ENCODE data around the gene ZCCHC7.

ZCCHC7 gene

DNA sequence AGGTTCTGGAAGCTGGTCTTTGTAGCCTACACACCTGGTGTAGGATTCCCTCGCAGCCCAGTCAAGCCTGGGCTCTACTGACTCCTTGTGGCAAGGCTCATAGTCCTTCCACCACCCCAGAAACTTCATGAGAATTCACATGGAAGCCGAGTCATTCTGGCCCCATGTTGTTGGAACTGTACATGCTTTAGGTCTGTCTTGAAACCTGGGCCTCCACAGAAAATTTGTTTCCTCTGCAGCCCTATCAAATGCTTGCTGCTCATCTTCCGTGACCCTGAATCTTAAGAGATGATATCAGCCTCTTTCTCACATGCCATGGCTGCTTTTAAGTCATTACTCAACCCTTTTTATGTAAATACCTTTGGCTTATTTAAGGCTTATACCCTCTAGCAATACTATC, 188.8 kb downstream of the ZCCHC7 start:
- H3K27me3 ChIP-seq (ENCODE audit: insufficient read depth, low read length): no peaks in the 10 kb centered on the region
- H3K36me3 ChIP-seq (ENCODE audit: insufficient read depth, low read depth, low read length): peaks cover 6% of the 10 kb centered on the region
- H3K9me3 ChIP-seq (ENCODE audit: insufficient read depth, low read depth, low read length): no peaks in the 10 kb centered on the region
- no peak overlapping the region for H3K9ac ChIP-seq (ENCODE audit: low read depth, low read length)
- no peak overlapping the region for H3K27ac ChIP-seq (ENCODE audit: low read length)
- no peaks in the 10 kb centered on the region for H3K4me1 ChIP-seq (ENCODE audit: insufficient read depth, low read length)
- H3K4me3 ChIP-seq (ENCODE audit: low read length): no peak overlapping the region

DNA sequence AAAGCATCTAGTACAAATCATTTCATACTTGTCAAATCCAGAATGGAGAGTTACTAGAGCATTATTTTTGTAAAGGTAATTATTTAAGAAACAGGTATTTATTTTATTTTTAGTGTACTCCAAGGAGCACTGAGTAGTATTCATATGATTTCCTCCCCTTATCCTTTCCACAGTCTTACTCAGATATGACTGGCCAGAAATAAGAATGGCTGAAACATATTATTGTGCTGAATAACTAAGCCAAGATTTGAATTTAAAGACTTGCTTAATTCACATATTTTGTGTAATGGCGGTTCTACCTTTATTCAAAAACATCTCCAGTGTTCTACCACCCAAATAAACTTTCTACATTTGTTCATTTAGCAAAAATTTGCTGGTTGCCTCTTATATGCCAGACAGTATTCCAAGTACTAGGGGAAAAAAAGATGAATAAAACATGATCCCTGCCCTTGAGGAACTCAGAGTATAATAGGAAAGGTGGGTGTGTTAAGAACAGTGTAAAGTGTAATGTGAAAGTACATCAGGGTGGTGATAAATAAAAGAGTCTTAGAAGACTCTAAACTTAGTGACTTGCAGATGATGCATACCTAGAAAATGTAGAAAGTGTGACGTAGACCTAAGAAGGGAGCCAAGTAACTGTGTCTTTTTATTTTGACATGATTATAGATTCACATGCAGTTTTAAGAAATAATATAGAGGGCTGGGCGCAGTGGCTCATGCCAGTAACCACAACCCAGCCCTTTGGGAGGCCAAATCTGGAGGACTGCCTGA, 191.7 kb downstream of the ZCCHC7 start:
- H3K4me1 ChIP-seq (ENCODE audit: insufficient read depth, low read length): no peaks in the 10 kb centered on the region
- H3K36me3 ChIP-seq (ENCODE audit: insufficient read depth, low read depth, low read length): no peaks in the 10 kb centered on the region
- no peak overlapping the region for H3K4me3 ChIP-seq (ENCODE audit: low read length)
- H3K27ac ChIP-seq (ENCODE audit: low read length): no peak overlapping the region
- H3K27me3 ChIP-seq (ENCODE audit: insufficient read depth, low read length): no peaks in the 10 kb centered on the region
- H3K9me3 ChIP-seq (ENCODE audit: insufficient read depth, low read depth, low read length): no peaks in the 10 kb centered on the region
- H3K9ac ChIP-seq (ENCODE audit: low read depth, low read length): no peak overlapping the region

DNA sequence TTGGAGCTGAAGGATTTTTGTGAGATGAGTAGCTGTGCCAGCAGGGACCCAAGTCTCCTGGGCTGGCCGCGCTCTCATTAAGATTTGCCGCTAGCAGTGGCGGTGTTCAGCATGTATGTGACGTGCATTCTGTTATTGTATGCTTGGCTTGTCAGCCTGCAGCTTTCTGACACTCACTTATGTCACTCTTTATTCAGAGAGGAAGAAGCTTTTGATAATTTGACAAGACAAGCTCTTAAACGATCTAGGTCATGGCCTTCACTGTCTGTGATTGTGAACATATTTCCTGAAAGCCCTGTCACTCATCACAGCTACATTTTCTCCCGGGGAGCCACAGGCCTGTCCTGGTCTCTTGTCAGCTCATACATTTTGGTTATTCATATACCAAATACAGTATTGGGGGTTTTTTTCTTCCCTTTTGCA, 203.9 kb downstream of the ZCCHC7 start:
- Histone ChIP-seq H3K9ac (ENCODE audit: low read depth, low read length) (no peak overlapping the region), H3K9me3 (ENCODE audit: insufficient read depth, low read depth, low read length) (no peaks in the 10 kb centered on the region), H3K4me3 (ENCODE audit: low read length) (no peak overlapping the region), H3K4me1 (ENCODE audit: insufficient read depth, low read length) (peaks cover 6% of the 10 kb centered on the region; the same call in 1 of the 2 replicates), H3K27me3 (ENCODE audit: insufficient read depth, low read length) (no peaks in the 10 kb centered on the region), H3K27ac (ENCODE audit: low read length) (no peak overlapping the region), H3K36me3 (ENCODE audit: insufficient read depth, low read depth, low read length) (peaks cover 4% of the 10 kb centered on the region)

DNA sequence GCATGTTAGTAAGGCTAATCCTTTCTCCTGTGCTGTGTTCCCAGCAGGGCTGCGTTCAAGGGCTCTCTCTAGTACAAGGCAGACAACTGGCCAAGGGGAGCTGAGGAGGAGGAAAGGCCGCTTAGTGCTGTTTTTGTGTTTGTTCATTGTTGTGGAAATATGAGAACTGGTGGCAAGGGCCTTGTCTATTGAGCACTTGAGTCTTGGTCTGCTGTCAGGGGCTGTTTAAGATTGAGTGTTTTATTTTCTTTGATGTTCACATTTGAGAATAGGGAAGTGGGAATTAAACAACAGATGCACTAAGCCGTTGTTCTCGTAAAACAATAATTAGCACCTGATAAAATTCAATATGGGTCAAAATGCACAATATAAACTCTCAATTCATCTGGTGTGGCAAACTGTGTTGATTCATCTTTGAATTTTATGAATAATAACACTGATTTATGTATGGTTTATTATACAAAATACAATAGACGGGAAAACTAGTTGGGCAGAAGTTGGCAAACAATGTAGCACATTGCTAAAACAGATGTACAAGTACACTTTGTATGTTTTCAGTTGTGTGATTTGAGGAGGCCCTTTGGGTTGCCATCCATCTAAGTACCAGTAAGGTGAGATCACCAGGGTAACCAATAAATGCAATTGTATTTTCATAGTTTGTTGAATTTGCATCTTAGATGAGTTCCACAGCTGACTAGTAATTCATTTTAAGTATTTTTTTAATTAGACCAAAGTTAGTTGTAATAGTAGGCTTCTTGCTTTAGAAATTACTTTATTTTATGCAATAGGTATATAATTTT, 204.5 kb downstream of the ZCCHC7 start:
- no peak overlapping the region for H3K27ac ChIP-seq (ENCODE audit: low read length)
- H3K4me1 ChIP-seq (ENCODE audit: insufficient read depth, low read length): peaks cover 6% of the 10 kb centered on the region; the same call in 1 of the 2 replicates
- H3K4me3 ChIP-seq (ENCODE audit: low read length): no peak overlapping the region

DNA sequence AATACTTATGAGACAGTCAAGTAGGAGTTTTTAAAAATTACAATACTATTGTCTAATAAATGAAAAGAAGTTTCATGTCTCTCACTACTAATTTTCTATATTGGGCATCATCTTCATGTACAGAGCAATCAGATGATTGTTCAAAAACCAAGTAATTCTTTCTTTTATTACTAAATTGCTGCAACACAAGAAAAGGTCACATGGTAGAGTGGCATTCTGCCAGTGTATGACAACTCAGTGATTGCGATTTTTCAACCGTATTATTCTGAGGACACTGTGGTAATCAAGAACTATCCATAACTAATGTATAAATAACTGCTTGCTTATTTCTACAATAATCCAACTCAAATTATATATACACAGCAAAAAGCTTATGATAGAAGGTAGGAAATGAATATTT, 205.4 kb downstream of the ZCCHC7 start:
- Histone ChIP-seq H3K36me3 (ENCODE audit: insufficient read depth, low read depth, low read length) (no peaks in the 10 kb centered on the region; the same call in 1 of the 2 replicates), H3K4me1 (ENCODE audit: insufficient read depth, low read length) (peaks cover 6% of the 10 kb centered on the region; the same call in 1 of the 2 replicates), H3K27ac (ENCODE audit: low read length) (no peak overlapping the region), H3K4me3 (ENCODE audit: low read length) (no peak overlapping the region), H3K27me3 (ENCODE audit: insufficient read depth, low read length) (no peaks in the 10 kb centered on the region), H3K9ac (ENCODE audit: low read depth, low read length) (no peak overlapping the region), H3K9me3 (ENCODE audit: insufficient read depth, low read depth, low read length) (no peaks in the 10 kb centered on the region)

More for the DNA sequence above, 204.5 kb downstream of the ZCCHC7 start:
- no peaks in the 10 kb centered on the region for H3K9me3 ChIP-seq (ENCODE audit: insufficient read depth, low read depth, low read length)
- H3K9ac ChIP-seq (ENCODE audit: low read depth, low read length): no peak overlapping the region
- no peaks in the 10 kb centered on the region for H3K27me3 ChIP-seq (ENCODE audit: insufficient read depth, low read length)
- peaks cover 4% of the 10 kb centered on the region for H3K36me3 ChIP-seq (ENCODE audit: insufficient read depth, low read depth, low read length)

DNA sequence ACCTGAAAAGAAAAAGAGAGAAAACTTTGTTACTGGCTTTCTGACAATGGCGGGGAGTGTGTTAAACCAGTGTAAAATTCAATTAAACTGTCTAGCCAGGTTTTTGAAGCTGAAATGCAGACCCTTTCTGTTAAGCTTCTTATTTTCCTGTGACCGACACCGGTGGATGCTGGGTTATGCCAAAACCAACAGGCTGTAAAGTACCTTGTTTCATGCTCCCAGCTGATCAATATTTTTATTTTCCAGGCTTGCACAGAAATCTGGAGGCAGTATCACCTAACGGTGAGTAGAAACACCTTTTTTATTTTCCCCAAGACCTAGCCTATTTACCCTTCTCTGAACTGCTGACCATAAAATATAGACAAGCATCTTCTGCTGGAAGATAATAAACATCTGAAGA, 207.2 kb downstream of the ZCCHC7 start:
- Histone ChIP-seq H3K4me1 (ENCODE audit: insufficient read depth, low read length) (peaks cover 6% of the 10 kb centered on the region; the same call in 1 of the 2 replicates), H3K27ac (ENCODE audit: low read length) (no peak overlapping the region), H3K4me3 (ENCODE audit: low read length) (no peak overlapping the region), H3K9ac (ENCODE audit: low read depth, low read length) (no peak overlapping the region), H3K9me3 (ENCODE audit: insufficient read depth, low read depth, low read length) (no peaks in the 10 kb centered on the region), H3K36me3 (ENCODE audit: insufficient read depth, low read depth, low read length) (no peaks in the 10 kb centered on the region; the same call in 1 of the 2 replicates), H3K27me3 (ENCODE audit: insufficient read depth, low read length) (no peaks in the 10 kb centered on the region)

DNA sequence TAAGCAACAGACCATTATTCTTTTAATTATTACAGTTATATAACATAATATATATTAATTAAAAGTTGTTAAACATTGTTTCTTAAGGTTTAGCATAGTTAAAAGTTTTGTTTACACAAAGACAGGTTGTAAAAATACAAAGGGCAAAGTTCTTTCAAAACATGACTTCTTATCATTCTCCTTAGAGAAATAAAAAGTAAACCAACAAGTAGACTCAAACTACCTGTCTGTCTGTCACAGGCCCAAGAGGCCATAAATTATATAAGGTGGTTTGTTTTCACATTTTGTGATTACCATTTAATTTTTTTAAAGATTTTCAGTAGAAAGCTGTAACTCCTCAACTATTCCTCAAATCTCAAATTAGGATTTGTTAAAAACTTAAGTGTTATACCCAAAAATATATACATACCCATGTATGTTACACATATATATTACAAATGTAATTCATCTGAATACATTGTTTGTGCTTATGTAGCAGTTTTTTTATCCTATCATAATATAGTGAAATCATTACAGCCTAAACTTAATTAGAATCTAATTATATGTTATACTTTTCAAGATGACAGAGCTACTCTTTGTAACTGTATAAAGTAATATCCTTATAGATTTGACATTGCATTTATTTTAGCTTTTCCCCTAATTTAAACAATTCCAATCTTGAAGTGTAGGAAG, 208.3 kb downstream of the ZCCHC7 start:
- no peaks in the 10 kb centered on the region; the same call in 1 of the 2 replicates for H3K36me3 ChIP-seq (ENCODE audit: insufficient read depth, low read depth, low read length)
- H3K9ac ChIP-seq (ENCODE audit: low read depth, low read length): no peak overlapping the region
- no peaks in the 10 kb centered on the region for H3K9me3 ChIP-seq (ENCODE audit: insufficient read depth, low read depth, low read length)
- peaks cover 6% of the 10 kb centered on the region; the same call in 1 of the 2 replicates for H3K4me1 ChIP-seq (ENCODE audit: insufficient read depth, low read length)
- H3K4me3 ChIP-seq (ENCODE audit: low read length): no peak overlapping the region
- H3K27me3 ChIP-seq (ENCODE audit: insufficient read depth, low read length): no peaks in the 10 kb centered on the region
- no peak overlapping the region for H3K27ac ChIP-seq (ENCODE audit: low read length)

DNA sequence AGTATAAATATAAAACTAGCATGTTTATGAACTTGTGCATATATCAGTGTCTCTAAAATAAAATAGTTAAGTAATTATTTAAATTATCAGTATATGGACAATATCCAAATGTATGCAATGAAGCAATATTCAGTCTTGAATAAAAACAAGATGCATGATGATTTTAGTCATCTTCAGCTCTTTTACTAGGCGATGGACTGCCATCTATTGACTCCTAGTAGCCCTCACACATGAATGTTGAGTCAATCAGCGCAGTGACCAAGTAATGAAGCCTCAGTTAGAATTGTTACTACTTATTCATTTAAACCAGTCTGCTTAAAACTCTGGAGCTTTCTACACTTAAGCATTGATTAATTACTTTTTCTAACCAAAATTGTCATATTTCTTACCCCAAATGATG, 209.2 kb downstream of the ZCCHC7 start:
- Histone ChIP-seq H3K36me3 (ENCODE audit: insufficient read depth, low read depth, low read length) (no peaks in the 10 kb centered on the region; the same call in 1 of the 2 replicates), H3K4me3 (ENCODE audit: low read length) (no peak overlapping the region), H3K9ac (ENCODE audit: low read depth, low read length) (no peak overlapping the region), H3K4me1 (ENCODE audit: insufficient read depth, low read length) (0 out of 2 replicates have a peak, but pooled peaks cover 2% of the 10 kb centered on the region), H3K9me3 (ENCODE audit: insufficient read depth, low read depth, low read length) (no peaks in the 10 kb centered on the region), H3K27me3 (ENCODE audit: insufficient read depth, low read length) (no peaks in the 10 kb centered on the region), H3K27ac (ENCODE audit: low read length) (no peak overlapping the region)

DNA sequence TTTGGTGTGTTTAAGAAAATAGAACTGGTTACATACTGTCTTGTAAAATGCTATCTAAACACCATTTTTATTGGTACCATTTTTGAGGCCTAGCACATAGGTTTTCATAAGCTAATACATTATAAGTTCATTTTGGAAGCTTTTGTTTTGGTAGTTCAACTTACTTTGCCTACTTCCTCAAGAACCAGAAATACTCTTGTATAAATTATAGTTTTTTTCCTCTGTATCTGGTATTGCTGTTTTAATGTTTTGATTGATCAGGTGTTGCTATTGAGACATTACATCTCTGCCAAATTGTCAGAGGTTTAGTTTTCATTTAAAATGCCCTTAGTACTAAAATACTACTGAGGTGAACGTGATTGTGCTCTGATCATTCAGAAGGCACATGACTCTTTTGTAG, 211.5 kb downstream of the ZCCHC7 start:
- no peak overlapping the region for H3K9ac ChIP-seq (ENCODE audit: low read depth, low read length)
- H3K4me3 ChIP-seq (ENCODE audit: low read length): no peak overlapping the region
- no peaks in the 10 kb centered on the region; the same call in 1 of the 2 replicates for H3K36me3 ChIP-seq (ENCODE audit: insufficient read depth, low read depth, low read length)
- H3K4me1 ChIP-seq (ENCODE audit: insufficient read depth, low read length): no peaks in the 10 kb centered on the region; the same call in 1 of the 2 replicates
- H3K9me3 ChIP-seq (ENCODE audit: insufficient read depth, low read depth, low read length): no peaks in the 10 kb centered on the region
- no peaks in the 10 kb centered on the region for H3K27me3 ChIP-seq (ENCODE audit: insufficient read depth, low read length)
- no peak overlapping the region for H3K27ac ChIP-seq (ENCODE audit: low read length)

DNA sequence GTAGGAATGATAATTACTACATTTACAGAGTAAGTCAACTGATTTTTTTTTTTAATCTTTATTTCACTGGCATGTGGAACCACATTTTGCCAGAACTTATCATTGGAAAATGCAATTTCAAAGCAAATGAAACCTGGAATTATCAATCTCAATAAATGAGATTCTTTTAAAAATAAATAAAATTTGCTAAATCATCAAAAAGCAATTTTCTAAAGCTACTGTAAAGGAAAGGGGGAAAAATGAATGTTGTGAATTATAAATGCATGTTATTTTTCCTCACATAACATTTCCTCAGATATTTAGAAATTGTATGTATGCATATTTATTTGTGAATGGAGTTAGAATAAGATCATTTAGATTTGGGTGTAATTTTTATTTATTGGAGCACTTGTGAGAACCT, 212.2 kb downstream of the ZCCHC7 start:
- Histone ChIP-seq H3K27me3 (ENCODE audit: insufficient read depth, low read length) (no peaks in the 10 kb centered on the region), H3K9me3 (ENCODE audit: insufficient read depth, low read depth, low read length) (no peaks in the 10 kb centered on the region), H3K4me1 (ENCODE audit: insufficient read depth, low read length) (peaks cover 2% of the 10 kb centered on the region; the same call in 1 of the 2 replicates), H3K36me3 (ENCODE audit: insufficient read depth, low read depth, low read length) (no peaks in the 10 kb centered on the region; the same call in 1 of the 2 replicates), H3K9ac (ENCODE audit: low read depth, low read length) (no peak overlapping the region), H3K27ac (ENCODE audit: low read length) (no peak overlapping the region), H3K4me3 (ENCODE audit: low read length) (no peak overlapping the region)

DNA sequence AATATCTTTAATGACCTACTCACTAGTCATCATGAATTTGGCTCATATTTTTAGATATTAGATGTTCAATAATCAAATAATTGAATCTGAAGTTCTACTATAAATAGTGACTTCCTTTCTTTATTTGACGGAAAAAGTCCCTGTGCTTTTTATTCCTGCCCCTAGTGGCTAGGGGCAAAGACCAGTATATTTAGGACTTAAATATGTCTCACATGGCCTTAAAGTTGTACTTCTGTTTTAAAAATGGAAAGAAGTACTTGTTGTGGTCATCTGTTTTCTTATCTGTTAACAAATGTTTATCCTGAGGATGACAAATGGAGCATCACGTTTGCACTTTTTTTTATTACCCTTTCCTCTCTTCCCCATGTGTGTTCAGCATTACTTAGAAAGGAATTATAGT, 212.9 kb downstream of the ZCCHC7 start:
- Histone ChIP-seq H3K27me3 (ENCODE audit: insufficient read depth, low read length) (no peaks in the 10 kb centered on the region), H3K9me3 (ENCODE audit: insufficient read depth, low read depth, low read length) (no peaks in the 10 kb centered on the region), H3K4me3 (ENCODE audit: low read length) (no peak overlapping the region), H3K9ac (ENCODE audit: low read depth, low read length) (no peak overlapping the region), H3K36me3 (ENCODE audit: insufficient read depth, low read depth, low read length) (no peaks in the 10 kb centered on the region; the same call in 1 of the 2 replicates), H3K27ac (ENCODE audit: low read length) (no peak overlapping the region), H3K4me1 (ENCODE audit: insufficient read depth, low read length) (peaks cover 4% of the 10 kb centered on the region; the same call in 1 of the 2 replicates)

Measured in iPS-20b (cell line).